Measurements from ENCODE around the gene NTRK1. TPM values are rescaled to one million over a fixed set of nuclear protein-coding genes. Genes with fewer than 3 reads are reported as not detected.

NTRK1 gene
- total RNA-seq, 1 donor from 2014 or later, result not detected

GRCh38 chr1:156903328-156904091 is 42.8 kb downstream of the NTRK1 start:
- Mint-ChIP-seq H3K36me3 (ENCODE audit: unreplicated experiment) (peaks cover 11% of the 10 kb centered on the region), H3K4me3 (ENCODE audit: unreplicated experiment) (no peak overlapping the region), H3K4me1 (ENCODE audit: unreplicated experiment) (peaks cover 61% of the 10 kb centered on the region), H3K27me3 (ENCODE audit: unreplicated experiment) (no peaks in the 10 kb centered on the region), H3K27ac (ENCODE audit: unreplicated experiment) (no peak overlapping the region), H3K9me3 (ENCODE audit: unreplicated experiment) (no peaks in the 10 kb centered on the region)
- DNase-seq (ENCODE audit: extremely low spot score, unreplicated experiment), result no peak
- TF ChIP-seq CTCF (IDR thresholded peaks at IDR 0.05), result no peak

GRCh38 chr1:156904187-156904959 is 43.7 kb downstream of the NTRK1 start:
- Mint-ChIP-seq H3K9me3 (ENCODE audit: unreplicated experiment) (no peaks in the 10 kb centered on the region), H3K27ac (ENCODE audit: unreplicated experiment) (no peak overlapping the region), H3K4me1 (ENCODE audit: unreplicated experiment) (peaks cover 52% of the 10 kb centered on the region), H3K36me3 (ENCODE audit: unreplicated experiment) (peaks cover 16% of the 10 kb centered on the region), H3K4me3 (ENCODE audit: unreplicated experiment) (no peak overlapping the region), H3K27me3 (ENCODE audit: unreplicated experiment) (no peaks in the 10 kb centered on the region)
- TF ChIP-seq CTCF (IDR thresholded peaks at IDR 0.05), result no peak
- no peak for DNase-seq (ENCODE audit: extremely low spot score, unreplicated experiment)

- no peak overlapping the region for H3K4me3 Mint-ChIP-seq (ENCODE audit: unreplicated experiment)
- peaks cover 46% of the 10 kb centered on the region for H3K4me1 Mint-ChIP-seq (ENCODE audit: unreplicated experiment)
- H3K36me3 Mint-ChIP-seq (ENCODE audit: unreplicated experiment), result peaks cover 16% of the 10 kb centered on the region
- H3K9me3 Mint-ChIP-seq (ENCODE audit: unreplicated experiment), result no peaks in the 10 kb centered on the region
- H3K27ac Mint-ChIP-seq (ENCODE audit: unreplicated experiment), result no peak overlapping the region
- no peaks in the 10 kb centered on the region for H3K27me3 Mint-ChIP-seq (ENCODE audit: unreplicated experiment)
- no peak for DNase-seq (ENCODE audit: extremely low spot score, unreplicated experiment)
- TF ChIP-seq CTCF (IDR thresholded peaks at IDR 0.05), result no peak
Observed at GRCh38 chr1:156905176-156905575, 44.5 kb downstream of the NTRK1 start.

GRCh38 chr1:156905651-156906050 is 45.0 kb downstream of the NTRK1 start:
- DNase-seq (ENCODE audit: extremely low spot score, unreplicated experiment), result no peak

More at GRCh38 chr1:156905651-156906050, 45.0 kb downstream of the NTRK1 start:
- Mint-ChIP-seq H3K36me3 (ENCODE audit: unreplicated experiment) (peaks cover 16% of the 10 kb centered on the region), H3K4me3 (ENCODE audit: unreplicated experiment) (no peak overlapping the region), H3K27ac (ENCODE audit: unreplicated experiment) (no peak overlapping the region), H3K9me3 (ENCODE audit: unreplicated experiment) (no peaks in the 10 kb centered on the region), H3K4me1 (ENCODE audit: unreplicated experiment) (peaks cover 41% of the 10 kb centered on the region), H3K27me3 (ENCODE audit: unreplicated experiment) (no peaks in the 10 kb centered on the region)
- TF ChIP-seq CTCF (IDR thresholded peaks at IDR 0.05), result no peak

Measured in osteocyte (in vitro differentiated cells).